Measurements from ENCODE around the gene OVOL2.

- no peak for TF ChIP-seq SMC3 (IDR thresholded peaks at IDR 0.05; ENCODE audit: low read depth, low read length)
- no peak for TF ChIP-seq CTCF (IDR thresholded peaks at IDR 0.05)
These were observed 53.8 kb downstream of the OVOL2 start for GRCh38 chr20:18003897-18004296.
